RCC 7860 (cell line): ENCODE data around the gene IGF2BP1.

Experiments
- DNase-seq: peaks from one replicate; pipeline ENCODE4 v3.0.0-alpha.2; 2015; ENCODE audit warnings: low spot score
- FAIRE-seq: peaks from 2 replicates; lab custom pipeline; 2012; peaks lifted over from hg19 to GRCh38; lab: Jason Lieb, UNC

Gene IGF2BP1

DNA sequence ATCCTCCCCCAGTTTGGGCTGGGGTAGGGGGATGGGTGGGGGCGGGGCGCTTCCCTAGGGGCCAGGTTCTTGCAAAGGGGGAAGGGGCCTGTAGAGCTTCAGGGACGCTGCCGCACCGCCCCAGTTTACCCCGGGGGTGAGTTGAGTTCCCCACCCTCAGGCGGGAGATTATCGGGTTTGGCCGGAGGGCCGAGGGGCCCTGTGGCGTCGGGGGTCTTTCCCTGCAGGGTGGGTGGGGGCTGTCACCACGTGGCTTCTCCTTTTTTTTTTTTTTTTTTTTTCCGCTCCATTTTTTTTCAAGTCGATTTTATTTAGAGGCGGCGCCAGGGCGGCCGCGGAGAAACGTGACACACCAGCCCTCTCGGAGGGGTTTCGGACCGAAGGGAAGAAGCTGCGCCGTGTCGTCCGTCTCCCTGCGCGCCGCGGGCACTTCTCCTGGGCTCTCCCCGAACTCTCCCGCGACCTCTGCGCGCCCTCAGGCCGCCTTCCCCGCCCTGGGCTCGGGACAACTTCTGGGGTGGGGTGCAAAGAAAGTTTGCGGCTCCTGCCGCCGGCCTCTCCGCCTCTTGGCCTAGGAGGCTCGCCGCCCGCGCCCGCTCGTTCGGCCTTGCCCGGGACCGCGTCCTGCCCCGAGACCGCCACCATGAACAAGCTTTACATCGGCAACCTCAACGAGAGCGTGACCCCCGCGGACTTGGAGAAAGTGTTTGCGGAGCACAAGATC lies at the start of gene IGF2BP1:
Gene IGF2BP1, plus strand, starts transcription at position 283 of the 724 bp plus-strand sequence. Its CDS starts 361 bp downstream, at position 644.
- DNase-seq = no peak
- FAIRE-seq = no peak

DNA sequence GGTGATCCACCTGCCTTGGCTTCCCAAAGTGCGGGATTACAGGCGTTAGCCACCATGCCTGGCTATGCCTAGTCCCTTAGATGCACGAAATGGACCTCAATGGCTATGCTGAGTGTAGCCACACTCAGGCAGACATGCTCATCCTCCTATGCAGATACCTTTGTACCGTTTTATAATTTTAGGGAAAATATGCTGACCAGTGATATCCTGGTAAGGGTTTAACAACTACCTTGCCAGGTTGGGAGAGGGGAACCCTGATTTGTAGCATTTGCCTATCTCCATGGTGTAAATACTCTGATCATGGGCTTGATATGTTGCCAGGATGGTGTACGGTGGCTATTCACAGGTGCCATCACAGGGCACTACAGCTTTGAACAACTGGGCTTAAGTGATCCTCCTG lies 45.6 kb upstream of the IGF2BP1 start:
- no peak for DNase-seq
- no peak for FAIRE-seq

DNA sequence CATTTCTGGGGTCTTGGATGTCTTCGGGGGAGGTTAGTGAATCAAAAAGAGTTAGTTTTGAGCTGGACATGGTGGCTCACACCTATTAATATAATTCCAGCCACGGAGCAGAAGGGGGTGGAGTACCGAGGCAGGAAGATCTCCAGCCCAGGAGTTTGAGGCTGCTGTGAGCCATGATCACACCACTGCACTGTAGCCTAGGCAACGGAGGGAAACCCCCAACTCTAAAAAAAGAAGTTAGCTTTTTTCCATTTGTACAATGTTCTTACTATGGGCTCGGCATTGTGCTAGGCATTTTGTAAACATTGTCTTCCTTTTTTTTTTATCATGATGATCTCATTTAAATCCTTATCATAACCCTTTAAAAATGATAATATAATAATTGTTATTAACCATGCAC lies 44.3 kb upstream of the IGF2BP1 start:
- DNase-seq (peak; percentile 4), FAIRE-seq (no peak)

DNA sequence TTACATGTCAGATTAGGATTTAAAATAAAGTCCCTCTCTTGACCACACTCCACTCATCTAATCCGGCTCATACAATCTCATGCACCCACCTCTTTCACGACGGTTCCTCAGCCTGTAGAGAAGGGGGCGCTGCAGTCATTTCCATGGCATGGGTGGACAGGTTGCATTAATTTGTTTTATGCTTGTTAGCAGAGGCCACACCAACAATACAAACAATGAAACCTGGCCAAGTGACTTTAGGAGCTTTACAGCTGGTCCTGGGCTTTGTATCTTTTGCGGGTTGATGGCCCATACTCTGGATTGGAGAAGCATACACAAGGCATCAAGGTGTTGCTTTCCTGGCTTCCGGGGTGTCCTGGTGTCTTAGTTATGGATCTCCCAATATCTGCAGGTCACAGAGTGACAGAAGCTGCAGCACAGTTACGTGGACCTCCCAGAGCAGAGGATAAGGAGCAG lies 42.9 kb upstream of the IGF2BP1 start:
- FAIRE-seq = no peak
- no peak for DNase-seq

DNA sequence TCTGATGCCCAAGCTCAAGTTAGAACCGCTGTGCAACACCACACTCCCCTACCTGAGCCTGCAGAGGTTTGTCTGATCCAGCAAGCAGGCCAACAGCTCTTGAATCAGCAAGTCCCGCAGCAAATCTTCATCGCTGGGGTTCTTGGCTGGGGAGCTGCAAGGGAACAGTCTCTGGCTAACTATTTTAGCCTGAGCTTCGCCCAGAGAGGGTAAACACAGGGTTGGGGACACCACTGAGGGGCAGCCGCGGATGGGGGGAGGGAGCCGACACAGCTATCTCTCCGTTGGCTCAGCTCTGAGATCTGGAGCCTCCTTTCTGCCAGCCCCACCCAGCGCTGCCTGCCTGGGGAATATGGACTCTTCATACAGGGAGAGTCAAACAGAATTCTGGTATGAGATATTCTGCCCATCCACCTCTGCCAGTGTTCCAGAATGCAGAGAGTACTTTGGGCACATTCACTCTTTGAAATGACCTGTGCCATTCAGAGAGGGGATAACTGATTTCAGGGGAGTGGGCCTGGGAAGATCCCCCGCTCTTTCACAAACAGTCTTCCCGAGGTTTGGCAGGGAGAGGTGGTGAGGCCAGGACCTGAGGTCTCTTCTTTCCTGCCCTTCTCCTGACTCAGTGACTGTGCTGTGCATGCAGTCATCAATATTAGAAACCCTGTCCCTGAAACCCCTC lies 36.2 kb upstream of the IGF2BP1 start:
- FAIRE-seq = no peak
- no peak for DNase-seq

DNA sequence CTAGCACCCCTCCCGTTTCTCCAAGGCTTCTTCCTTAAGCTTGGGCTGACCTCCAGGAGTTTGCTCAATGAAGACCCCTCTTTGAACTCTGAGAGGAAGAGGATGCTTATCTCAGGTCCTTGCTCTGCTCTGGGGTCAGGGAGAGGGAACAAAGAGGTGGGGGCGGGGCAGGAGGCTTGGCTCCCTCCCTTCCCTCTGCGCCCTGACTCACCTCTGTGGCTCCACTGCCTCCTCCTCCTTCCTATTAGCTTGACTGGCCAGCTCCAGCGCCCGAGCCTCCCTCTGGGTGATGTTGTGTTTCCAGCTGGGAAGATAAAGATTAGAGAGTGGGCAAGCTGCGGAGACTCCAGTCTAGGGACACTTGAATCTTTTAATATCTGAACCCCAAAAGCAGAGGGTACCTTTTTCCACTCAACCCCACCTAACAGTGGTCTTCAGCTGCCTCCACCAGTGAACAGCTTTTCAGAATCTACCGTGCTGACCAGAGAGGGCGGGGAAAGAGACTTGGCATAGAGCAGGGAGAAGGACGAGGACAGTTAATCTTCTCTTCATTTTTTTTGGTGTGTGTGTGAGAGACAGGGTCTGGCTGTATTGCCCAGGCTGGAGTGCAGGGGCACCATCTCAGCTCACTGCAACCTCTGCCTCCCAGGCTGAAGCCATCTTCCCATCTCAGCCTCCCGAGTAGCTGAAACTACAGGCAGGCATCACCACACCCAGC lies 35.5 kb upstream of the IGF2BP1 start:
- DNase-seq = peak; percentile 72
- FAIRE-seq = peak; percentile 59

DNA sequence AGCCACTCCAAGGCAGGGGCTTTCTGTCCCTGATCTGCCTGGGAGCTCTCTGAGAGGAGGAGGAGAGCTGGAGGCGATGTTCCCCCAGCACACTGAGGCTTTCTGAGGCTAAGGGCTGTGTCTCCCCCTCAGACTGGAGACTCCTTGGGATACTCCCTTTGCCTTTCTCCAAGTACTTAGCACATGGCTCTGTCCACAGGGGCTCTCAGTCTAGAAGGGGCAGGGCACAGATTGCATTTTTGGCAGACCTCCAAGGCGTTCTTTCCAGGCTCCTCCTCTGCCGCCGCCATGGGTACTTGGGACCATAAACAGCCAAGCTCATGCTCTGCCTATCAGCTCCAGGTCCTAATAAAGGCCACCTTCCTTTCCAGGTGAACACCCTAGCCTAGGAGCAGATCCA lies 27.0 kb upstream of the IGF2BP1 start:
- FAIRE-seq (no peak), DNase-seq (no peak)

DNA sequence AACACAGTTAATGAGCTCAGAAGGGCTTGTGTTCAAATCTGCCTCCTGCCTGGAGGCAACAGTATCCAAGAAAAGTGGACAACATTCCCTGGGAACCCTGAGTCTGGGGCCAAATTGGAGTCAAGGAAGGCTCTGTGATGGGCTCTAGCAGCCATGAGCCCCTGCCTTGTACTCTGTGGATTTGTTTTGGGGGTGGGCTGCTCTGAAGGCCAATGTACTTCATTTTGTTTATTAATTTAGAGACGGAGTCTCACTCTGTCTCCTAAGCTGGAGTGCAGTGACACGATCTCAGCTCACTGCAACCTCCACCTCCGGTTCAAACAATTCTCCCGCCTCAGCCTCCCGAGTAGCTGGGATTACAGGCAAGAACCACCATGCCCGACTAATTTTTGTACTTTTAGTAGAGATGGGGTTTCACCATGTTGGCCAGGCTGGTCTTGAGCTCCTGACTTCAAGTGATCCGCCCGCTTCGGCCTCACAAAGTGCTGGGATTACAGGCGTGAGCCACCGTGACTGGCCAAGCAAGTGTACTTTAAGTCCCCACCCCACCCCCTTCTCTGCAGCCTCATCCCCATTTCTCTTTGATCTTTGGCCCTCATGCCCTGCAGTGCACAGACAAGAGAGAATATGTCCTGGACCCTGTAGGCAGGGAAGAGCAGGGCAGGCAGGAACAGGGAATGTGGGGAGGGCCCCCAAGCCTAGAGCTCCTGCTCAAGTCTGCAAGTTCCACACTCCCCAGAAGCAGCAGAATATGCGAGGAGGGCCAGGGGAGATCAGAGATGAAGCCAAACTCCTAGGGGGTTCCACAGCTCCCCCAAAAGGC lies 26.1 kb upstream of the IGF2BP1 start:
- DNase-seq (no peak), FAIRE-seq (no peak)

DNA sequence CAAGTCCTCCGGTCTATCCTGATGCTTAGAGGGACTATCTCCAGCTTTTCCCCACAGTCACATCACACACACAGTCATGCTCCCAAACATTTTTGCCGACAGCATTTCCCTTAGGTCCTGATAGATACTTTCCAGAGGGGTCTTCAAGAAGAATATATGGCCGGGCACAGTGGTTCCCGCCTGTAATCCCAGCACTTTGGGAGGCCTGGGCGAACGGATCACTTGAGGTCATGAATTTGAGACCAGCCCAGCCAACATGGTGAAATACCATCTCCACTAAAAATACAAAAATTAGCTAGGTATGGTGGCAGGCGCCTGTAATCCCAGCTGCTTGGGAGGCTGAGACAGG lies 24.5 kb upstream of the IGF2BP1 start:
- no peak for FAIRE-seq
- DNase-seq = no peak

DNA sequence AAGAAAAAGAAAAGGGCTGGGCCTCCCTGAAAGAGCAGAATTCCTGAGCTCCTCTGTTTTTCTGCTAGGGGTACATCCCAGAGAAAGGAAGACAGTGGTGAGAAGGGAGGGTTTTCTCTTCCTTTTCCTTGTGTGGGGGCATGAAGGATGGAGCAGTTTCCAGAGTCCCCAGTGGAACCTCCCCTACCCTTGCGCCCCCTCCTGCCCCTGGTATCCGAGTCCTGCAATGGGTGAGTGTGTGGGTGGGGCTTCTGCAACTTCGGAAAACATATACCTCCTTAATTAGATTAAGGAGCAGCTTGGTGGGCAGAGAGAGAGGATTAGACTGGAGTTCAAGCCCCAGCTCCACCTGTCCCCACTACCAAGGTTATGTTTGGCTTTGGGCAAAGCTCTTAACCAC lies 23.4 kb upstream of the IGF2BP1 start:
- DNase-seq (no peak), FAIRE-seq (no peak)

DNA sequence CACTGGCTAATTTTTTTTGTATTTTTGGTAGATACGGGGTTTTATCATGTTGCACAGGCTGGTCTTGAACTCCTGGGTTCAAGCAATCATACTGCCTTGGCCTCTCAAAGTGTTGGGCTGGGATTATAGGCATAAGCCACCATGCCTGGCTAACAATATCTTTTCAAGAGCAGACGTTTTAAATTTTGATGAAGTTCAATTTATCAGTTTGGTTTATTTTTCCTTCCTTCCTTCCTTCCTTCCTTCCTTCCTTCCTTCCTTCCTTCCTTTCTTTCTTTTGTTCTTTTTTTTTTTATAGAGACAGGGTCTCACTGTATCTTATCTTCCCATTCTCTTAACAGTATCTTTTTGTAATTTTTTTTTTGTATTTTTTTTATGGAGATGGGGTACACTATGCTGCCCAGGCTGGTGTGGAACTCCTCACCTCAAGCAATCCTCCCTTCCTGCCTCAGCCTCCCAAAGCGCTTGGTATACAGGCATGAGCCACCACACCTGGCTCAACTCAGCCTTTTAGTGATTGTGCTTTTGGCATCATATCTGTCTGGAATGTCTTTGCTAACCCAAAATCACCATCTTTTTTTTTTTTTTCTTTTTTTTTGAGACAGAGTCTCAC lies 15.2 kb upstream of the IGF2BP1 start:
- FAIRE-seq = no peak

DNA sequence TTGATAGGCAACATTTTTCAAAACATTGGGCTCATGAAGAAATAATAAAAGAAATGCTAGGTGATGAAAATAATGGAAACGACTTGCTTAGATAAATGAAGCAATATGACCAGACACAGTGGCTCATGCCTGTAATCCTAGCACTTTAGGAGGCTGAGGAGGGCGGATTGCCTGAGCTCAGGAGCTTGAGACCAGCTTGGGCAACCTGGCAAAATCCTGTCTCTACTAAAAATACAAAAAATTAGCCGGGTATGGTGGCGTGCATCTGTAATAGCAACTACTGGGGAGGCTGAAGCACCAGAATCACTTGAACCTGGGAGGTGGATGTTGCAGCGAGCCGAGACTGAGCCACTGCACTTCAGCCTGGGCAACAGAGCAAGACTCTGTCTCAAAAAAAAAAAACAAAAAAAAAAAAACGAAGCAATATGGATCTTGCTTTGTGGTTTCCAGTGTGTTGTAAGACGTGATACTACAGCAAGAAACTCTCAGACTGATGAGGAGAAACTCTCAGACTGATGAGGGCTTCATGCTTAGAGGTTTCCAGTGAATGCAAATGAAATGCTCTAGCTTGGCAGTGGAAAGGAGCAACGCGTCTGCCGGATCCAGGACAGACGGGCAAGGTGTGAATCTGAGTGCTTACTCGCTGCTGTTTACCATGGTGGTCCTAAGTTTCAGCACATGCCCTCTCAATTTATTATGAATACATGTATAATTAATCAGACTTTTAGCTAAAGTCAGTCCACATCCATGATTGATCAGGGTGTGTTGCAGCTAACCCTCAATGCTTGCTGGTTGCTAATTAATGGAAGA lies 11.5 kb upstream of the IGF2BP1 start:
- FAIRE-seq (no peak), DNase-seq (no peak)

More for the DNA sequence above, 15.2 kb upstream of the IGF2BP1 start:
- no peak for DNase-seq

DNA sequence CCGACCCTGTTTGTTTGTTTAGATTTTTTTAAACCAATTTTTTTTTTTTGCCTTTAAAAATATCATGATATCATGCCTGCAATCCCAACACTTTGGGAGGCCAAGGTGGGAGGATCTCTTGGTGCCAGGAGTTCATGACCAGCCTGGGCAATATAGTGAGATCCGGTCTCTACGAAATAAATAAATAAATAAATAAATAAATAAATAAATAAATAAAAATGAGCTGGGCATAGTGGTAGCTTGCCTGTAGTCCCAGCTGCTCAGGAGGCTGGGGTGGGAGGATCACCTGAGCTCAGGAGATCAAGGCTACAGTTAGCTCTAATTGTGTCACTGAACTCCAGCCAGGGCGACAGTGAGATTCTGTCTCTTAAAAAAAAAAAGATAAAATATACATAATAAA lies 8.1 kb upstream of the IGF2BP1 start:
- no peak for FAIRE-seq
- DNase-seq = no peak

DNA sequence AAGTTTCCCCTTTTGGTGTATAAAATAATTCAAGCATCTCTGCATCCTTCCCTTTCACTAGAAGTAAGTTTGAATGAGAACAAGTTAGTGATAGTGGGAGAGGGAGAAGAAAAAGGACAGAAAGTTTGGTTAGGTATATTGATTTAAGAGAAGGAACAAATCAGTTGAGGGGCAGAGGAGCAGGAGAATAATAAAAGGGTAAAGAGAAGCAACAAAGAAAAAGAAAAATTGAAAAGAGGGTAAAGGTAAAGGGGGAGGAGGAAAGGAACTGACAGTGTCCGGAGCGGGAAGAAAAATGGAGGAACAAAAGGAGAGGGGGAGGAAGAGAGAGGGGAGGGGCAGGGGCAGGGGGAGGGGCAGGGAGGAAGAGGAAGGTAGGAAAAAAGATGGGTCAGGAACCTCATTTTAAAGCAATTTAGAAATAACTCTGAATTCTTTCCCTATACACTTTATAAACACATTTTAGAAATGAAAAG lies 6.3 kb upstream of the IGF2BP1 start:
- FAIRE-seq = no peak
- no peak for DNase-seq

DNA sequence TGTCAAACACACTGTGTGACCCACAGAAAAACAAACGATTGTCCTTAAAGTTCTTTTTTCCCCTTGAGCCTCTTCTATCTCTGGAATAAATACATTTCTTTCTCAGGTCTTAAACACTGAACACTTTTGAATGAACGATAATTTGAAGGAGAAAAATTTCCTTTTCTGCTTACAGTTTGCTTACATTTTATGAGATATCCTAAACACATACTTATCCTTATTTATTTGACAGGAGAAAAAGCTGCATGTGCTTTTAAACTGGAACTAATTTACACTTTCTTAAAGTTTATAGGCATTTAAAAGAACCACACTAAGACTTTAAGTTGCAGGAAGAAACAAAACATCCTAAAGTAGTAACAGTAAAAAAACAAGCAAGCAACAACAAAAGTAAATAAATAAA lies 4.7 kb upstream of the IGF2BP1 start:
- DNase-seq (no peak), FAIRE-seq (no peak)

DNA sequence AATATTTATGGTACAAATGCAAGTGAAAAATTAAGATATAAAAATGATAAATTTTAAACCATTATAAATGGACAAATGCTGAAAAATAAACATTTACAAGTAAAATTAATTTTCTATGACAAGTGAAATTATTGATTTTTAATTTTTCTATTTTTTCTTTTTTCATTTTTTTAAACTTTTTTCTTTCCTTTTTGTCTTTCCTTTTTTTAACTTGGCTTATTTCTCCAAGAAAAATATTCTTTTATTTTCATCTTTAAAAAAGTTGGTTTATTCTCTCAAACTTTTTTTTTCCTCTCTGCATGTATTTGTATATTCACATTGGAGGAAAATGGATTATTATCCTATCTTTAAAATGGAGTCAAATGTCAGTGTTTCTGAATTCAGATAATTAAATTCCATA lies 3.9 kb upstream of the IGF2BP1 start:
- FAIRE-seq (peak; percentile 71), DNase-seq (no peak)

DNA sequence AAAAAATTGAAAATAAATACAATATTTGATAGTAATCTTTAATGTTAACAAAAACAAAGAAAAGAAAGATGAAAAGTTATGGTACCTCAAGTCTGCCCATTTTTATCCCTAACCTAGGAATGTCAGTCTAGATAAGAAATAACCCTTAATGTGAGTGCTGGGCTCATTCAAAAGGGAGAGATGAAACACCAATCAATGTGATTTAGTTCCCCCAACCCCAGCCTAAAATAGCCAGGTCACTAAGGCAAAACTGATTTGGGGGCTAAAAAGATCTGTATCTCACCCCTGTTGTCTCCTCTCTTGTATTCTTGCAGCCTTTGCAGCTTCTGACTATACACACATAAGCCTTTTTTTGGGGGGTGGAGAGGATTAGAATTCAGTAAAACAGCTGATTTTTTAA lies 3.2 kb upstream of the IGF2BP1 start:
- FAIRE-seq (no peak), DNase-seq (no peak)

DNA sequence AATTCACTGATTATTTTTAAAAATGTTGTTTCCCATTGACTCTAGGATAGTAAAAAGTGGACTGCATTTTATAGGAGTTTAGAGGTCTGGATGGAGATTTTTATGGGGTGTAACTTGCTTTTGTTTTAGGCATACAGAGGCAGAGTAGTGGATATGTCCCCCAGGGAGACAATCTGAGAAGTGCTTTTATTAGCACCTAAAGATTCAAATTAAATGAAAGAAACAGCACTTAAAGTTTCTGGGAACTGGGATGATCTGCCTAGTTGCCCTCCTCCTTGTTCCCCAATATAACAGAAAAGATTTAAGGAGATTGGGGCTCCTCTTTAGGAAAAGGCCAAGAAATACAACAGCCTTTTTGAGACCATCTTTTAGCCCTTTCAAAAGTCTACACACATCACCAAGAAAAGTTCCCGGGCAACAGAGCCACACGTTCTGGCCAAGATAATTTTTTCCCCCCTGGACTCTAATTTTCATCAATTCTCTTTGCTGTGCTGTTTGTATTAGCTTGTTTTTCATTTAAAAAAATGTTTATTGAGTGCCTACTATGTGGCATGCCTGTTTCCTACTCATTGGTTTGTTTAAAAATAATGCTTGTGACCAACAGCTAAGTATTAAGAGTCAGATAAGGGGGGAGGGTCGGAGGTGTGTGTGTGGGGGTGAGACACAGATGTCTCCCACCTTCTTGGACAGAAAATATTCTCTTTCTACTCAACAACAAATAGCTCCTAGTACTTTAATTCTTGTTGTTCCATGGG lies 2.5 kb upstream of the IGF2BP1 start:
- FAIRE-seq (no peak), DNase-seq (no peak)
